GM19099 (cell line): Measurements from ENCODE around the gene MRPL49.

ENCODE experiments used
- POLR2A ChIP-seq: IDR thresholded peaks from 3 replicates; pipeline ENCODE4 v1.6.1; 2011; ENCODE audit warnings: low read depth; ENCODE audit not compliant: insufficient read length; ENCODE audit errors: extremely low read depth

The MRPL49 gene

GRCh38 chr11:65120831-65121230 is 1.3 kb upstream of the MRPL49 start:
- TF ChIP-seq POLR2A, result no peak

DNA sequence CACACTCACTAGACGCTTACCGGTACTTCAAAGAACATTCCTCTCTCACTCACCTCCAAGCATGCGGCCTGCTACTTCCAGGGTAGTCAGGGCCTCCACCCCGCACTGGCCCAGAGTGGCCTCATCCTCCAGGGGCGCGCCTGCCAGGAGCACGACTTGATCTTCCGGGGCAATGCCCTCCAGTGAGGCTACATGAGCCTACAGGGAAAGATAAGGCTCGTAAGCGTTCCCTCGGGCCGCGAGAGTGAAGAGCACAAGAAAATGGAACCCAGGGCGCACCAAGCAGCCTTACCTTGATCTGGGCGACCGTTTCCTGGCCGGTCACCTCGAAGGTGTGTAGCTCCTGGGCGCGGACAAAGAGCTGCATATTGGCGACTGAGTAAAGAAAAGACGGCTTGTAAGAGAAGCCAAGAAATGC is 665 bp upstream of the MRPL49 start:
- no peak for TF ChIP-seq POLR2A

- no peak for TF ChIP-seq POLR2A
Measured at GRCh38 chr11:65124480-65125196, 2.5 kb downstream of the MRPL49 start.

- TF ChIP-seq POLR2A, result no peak
Measured at GRCh38 chr11:65125197-65126056, 3.3 kb downstream of the MRPL49 start.

- peak; percentile 14 for TF ChIP-seq POLR2A
Measured at GRCh38 chr11:65126624-65127274, 4.6 kb downstream of the MRPL49 start.

- TF ChIP-seq POLR2A, result no peak
Measured at GRCh38 chr11:65127473-65128181, 5.5 kb downstream of the MRPL49 start.

DNA sequence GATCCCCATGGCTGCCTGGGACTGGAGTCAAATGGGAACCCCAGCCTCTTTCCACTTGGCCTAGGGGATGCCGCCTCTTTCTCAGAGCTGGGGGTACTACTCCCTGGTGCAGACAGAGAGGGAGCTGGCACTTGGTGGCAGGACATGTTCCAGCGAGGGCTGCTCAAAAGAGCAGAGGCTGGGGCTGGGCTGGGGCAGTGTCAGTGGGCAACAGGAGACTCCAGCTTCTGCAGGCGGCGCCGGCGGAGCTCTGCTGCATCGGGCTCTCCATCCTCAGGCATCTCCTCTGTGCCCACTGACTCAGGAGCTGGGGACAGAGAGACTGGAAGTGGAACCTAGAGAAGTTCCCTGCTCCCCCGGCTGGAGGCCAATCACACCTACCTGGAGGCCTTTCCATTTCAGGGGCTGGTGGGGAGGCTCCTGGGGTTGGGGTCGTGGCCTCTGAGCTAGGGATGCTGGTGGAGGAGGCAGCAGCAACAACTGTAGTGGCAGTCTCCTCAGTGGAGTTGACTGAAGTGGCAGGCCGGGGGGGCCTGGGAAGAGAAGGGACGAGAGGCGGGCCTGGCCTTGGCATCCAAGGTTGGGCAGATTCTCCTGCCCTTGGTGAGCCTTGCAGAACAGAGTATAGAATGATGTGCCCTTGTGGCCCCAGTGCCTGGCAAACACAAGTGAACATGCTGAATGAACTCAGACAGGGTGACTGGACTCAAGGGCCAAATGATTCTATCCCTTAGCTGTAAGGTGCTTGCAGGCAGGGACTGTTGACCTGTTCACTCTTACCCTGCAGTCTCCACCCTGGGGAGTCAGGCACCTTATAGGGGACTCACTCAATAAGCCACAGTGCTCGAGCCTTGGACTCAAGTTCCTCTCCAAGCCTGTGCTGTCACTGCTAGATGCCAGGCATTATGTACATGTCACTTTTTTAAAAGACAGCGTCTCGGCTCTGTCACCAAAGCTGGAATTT is 6.3 kb downstream of the MRPL49 start:
- no peak for TF ChIP-seq POLR2A

GRCh38 chr11:65129649-65130441 is 7.7 kb downstream of the MRPL49 start:
- TF ChIP-seq POLR2A, result no peak

DNA sequence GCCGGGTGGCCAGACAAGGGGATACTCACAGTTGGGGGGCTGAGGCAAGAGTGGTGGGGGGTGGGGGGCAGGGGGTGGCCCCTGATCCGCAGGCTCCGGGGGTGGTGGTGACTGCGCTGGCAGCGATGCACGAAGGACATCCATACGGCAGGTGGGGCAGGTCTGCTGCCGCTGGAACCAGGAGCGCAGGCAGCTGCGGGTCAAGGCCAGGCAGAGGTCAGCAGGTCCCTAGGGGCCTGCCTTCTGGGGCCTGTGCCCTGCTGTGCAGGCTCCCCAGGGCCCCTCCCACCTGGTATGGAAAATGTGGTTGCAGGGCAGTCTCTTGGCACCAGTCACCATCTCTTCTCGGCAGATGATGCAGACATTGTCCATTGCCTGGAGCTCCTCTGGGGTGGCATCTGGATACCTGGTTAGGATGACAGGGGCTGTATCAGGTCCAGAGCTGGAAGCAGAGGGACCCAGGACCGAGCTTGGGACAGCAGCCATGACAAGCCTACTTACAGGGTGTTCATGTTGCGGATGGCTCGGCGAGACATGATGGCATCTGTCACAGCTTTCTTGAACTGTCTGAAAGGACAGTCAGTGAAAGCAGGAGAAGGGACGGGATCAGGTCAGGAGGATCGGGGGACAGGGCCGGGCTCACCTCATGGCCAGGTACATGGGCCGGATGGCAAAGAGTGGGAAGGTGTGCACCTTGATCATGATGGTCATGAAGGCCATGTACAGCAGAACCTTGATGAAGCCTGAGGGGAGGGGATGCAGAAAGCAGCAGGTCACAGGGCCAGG is 8.7 kb downstream of the MRPL49 start:
- TF ChIP-seq POLR2A, result no peak

DNA sequence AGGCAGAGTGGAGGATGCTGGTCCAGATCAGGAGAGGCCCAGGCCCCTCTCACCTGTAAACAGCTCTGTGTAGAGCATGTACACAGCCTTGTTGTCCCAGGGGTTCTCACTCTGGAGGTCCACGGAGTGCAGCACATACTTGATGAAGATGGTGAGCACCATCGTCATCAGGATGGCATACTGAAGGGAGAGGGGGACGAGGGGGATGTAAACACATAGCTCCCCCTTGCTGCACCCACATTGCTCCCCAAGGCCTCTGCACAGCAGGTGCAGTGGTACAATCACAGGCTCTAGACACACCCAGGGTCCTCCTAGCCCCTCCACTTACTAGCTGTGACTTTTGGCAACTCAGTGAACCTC is 9.3 kb downstream of the MRPL49 start:
- TF ChIP-seq POLR2A, result peak; percentile 20

GRCh38 chr11:65131895-65132237 is 9.7 kb downstream of the MRPL49 start:
- TF ChIP-seq POLR2A, result no peak

DNA sequence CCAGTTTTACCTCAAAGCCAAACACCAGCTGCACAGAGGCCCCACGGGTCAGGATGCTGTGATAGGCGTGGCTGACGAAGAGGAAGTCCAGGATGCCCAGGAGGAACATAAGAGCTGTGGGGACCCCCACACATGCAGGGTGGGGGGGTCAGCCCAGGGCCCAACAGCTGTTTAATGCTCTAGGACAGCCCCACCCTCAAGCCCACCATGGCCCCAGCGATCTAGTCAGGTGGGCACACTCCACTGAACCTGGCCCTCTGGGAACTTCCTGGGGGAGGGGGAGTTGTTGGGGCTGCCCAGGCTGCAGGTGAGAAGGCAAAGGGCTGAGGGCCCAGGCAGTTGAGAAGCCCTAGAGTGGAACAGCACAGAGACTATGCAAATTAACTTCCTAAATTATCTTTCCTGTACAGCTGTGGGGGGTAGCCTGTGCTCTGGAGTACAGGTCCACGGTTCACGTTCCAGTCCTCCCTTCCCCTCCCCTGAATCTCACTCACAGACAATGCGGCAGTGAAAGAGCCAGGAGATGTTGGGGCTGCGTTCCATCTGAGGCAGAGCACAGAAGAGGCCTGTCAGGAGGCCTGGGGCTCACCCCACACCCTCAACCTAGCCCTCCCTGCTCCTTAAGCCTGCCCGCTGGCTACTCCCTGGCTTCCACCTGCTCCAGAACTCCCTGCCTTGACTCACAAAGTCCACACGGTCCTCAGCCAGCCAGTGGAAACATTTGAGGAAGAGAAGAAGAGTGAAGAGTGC is 10.3 kb downstream of the MRPL49 start:
- TF ChIP-seq POLR2A, result peak; percentile 83

GRCh38 chr11:65132988-65133700 is 11.0 kb downstream of the MRPL49 start:
- peak; percentile 66 for TF ChIP-seq POLR2A
